PFSK-1 (cell line): ENCODE data around the gene FAM83E.

Experiments
- FOXP2 ChIP-seq: optimal IDR thresholded peaks from 2 replicates; pipeline ENCODE3; 2011; ENCODE audit warnings: borderline replicate concordance, control low read depth, inconsistent platforms; ENCODE audit not compliant: insufficient read depth; ENCODE audit errors: extremely low read length, extremely low read depth
- POLR2AphosphoS5 ChIP-seq: IDR thresholded peaks from 2 replicates; pipeline ENCODE4 v1.6.1; 2012; ENCODE audit warnings: low read depth, mild to moderate bottlenecking, control low read depth, low read length, moderate library complexity
- SIN3A ChIP-seq: IDR thresholded peaks from 2 replicates; pipeline ENCODE4 v1.6.1; 2012; ENCODE audit warnings: mild to moderate bottlenecking, low read length, moderate library complexity, borderline replicate concordance; ENCODE audit not compliant: insufficient read depth
- TAF1 ChIP-seq: IDR thresholded peaks from 2 replicates; pipeline ENCODE4 v1.6.1; 2012; ENCODE audit warnings: low read length, control low read depth, borderline replicate concordance; ENCODE audit not compliant: insufficient read depth
- TF ChIP-seq, protein P1 (sequence below), 2 experiments: IDR thresholded peaks; 2 replicates each; pipeline versions ENCODE4 v1.6.1 to v1.8.0; 2011 to 2012; ENCODE audit warnings: low read depth in 2 of 2, low read length in 2 of 2, control low read depth in 1 of 2, inconsistent platforms in 1 of 2, mild to moderate bottlenecking in 1 of 2, moderate library complexity in 1 of 2; ENCODE audit not compliant: insufficient read depth in 1 of 2

FAM83E gene

DNA sequence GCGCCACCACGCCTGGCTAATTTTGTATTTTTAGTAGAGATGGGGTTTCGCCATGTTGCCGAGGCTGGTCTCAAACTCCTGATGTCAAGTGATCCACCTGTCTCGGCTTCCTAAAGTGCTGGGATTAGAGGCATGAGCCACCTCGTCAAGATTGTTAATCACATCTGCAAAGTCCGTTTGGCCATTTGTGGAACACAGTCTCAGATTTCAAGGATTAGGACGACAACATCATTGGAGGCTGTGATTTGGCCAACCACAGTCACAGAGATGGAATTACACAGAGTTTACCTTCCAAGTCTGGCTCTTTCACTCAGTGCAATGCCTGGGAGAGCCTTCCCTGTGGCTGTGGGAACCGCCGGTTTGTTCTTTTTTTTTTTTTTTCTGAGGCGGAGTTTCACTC, 45.1 kb downstream of the FAM83E start:
- TF ChIP-seq, protein P1, sequence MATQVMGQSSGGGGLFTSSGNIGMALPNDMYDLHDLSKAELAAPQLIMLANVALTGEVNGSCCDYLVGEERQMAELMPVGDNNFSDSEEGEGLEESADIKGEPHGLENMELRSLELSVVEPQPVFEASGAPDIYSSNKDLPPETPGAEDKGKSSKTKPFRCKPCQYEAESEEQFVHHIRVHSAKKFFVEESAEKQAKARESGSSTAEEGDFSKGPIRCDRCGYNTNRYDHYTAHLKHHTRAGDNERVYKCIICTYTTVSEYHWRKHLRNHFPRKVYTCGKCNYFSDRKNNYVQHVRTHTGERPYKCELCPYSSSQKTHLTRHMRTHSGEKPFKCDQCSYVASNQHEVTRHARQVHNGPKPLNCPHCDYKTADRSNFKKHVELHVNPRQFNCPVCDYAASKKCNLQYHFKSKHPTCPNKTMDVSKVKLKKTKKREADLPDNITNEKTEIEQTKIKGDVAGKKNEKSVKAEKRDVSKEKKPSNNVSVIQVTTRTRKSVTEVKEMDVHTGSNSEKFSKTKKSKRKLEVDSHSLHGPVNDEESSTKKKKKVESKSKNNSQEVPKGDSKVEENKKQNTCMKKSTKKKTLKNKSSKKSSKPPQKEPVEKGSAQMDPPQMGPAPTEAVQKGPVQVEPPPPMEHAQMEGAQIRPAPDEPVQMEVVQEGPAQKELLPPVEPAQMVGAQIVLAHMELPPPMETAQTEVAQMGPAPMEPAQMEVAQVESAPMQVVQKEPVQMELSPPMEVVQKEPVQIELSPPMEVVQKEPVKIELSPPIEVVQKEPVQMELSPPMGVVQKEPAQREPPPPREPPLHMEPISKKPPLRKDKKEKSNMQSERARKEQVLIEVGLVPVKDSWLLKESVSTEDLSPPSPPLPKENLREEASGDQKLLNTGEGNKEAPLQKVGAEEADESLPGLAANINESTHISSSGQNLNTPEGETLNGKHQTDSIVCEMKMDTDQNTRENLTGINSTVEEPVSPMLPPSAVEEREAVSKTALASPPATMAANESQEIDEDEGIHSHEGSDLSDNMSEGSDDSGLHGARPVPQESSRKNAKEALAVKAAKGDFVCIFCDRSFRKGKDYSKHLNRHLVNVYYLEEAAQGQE (IDR thresholded peaks at IDR 0.05; ENCODE audit: insufficient read depth in 1 of 2, low read depth in 2 of 2, low read length in 2 of 2) = no peak
- TF ChIP-seq FOXP2 = no peak
- TF ChIP-seq SIN3A = no peak

DNA sequence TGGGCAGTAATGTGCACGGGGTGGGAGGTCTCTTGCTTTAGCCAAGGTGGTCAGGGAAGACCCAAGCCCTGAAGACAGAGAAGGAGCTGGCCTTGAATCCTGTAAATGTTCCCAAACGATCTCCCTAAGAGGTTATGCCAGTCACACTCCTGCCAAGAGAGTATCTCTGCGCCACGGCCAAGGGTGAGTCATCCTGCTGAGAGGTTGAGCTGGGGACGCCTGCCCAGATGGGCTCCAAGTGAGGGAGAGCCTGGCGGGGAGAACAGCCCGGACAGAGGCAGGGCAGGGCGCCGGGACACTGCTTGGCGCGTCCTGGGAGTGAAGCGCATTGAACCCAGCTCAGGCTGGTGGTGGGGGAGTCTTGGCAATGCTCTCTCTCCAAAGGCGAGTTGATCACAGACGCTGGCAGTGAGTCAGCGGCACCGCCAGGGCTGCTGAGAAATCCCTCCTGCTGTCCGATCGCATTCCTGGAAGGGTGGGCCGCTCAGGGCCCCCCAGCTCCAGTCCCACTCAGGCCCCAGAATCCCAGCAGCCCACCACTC, 46.5 kb downstream of the FAM83E start:
- TF ChIP-seq SIN3A (no peak), POLR2AphosphoS5 (no peak), TAF1 (no peak), FOXP2 (no peak)
- TF ChIP-seq, protein P1 (IDR thresholded peaks at IDR 0.05; ENCODE audit: insufficient read depth in 1 of 2, low read depth in 2 of 2, low read length in 2 of 2) = no peak

DNA sequence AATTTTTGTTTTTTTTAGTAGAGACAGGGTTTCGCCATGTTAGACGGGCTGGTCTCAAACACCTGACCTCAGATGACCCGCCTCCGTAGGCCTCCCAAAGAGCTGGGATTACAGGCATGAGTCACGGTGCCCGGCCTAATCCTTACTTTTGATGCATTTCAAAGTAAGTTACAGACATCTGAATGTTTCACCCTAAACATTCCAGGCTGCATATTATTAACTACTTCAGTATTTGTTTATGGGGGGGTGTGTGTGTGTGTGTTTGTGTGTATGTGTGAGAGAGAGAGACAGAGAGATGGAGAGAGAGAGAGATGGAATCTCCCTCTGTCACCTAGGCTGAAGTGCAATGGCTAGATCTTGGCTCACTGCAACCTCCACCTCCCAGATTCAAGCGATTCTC, 49.8 kb downstream of the FAM83E start:
- no peak for TF ChIP-seq TAF1
- TF ChIP-seq FOXP2 = no peak
- no peak for TF ChIP-seq POLR2AphosphoS5
- TF ChIP-seq, protein P1 (IDR thresholded peaks at IDR 0.05; ENCODE audit: insufficient read depth in 1 of 2, low read depth in 2 of 2, low read length in 2 of 2) = no peak
- no peak for TF ChIP-seq SIN3A
